ENCODE measurements around the gene ATP5IF1.

The ATP5IF1 gene

DNA sequence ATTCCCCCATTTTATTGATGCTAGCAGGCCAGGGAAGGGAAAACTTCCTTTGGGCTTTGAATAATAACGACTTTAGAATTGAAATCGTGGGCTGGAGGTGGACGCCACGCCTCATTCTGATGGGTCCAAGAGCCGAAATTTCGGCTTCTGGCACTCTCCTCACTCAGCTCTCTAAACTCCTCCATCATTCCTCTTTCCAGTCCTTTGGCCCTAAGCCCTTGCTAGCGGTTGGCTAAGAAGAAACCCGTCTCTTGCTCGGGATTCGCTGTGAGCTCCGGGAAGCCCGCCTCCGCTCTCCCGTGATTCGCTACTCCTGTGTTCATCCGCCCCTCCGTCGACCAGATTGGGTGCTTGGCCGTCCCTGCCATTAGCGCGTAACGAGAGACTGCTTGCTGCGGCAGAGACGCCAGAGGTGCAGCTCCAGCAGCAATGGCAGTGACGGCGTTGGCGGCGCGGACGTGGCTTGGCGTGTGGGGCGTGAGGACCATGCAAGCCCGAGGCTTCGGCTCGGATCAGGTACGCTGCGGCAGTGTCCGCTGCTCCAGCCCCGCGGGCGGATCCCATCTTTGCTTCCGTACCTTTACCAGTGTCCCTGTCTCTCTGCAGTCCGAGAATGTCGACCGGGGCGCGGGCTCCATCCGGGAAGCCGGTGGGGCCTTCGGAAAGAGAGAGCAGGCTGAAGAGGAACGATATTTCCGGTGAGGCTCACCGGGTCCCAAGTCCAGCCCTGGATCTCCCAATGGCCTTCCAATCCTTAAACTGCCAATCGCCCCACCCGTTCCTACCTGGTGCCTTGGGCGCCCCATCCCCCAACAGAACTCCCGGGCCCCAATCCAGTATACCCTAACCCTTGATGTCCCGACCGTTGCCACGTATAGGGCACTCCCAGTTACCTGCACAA is at the start of gene ATP5IF1:
TSS of gene ATP5IF1 (plus strand) at position 370 of the 901 bp plus-strand sequence. CDS start at position 430, 60 bp downstream.
- DNase-seq (ENCODE audit: low read depth) = peak; percentile 96

DNA sequence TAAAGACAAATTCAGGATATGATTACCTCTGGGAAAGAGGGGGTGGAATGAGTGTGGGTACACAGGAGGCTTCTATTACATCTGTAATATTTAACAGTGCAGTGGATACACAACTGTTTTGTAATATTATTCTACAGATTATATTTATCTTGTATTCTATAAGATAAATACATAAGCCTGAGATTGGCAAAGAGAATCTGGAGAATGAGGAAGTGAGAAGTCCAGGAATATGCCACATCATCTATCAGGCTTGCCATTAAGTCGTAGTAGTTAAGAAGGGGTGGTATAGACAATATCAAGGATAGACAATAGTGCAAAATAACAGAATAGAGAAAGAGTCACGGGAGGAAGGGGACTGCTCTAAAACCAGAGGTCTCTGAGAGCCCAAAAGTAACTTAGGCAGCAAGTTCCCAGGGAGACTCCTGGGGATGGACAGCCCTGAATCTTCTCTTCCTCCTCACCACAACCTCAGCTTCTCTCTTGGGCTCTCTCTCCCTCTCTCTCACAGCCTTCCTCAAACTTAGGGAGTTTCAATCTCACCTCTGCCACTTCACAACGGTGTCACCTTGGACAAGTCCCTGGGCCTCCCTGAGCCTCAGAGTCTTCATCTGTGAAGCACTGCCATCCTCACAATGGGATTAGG is 45.5 kb upstream of the ATP5IF1 start:
- DNase-seq (ENCODE audit: low read depth) = peak; percentile 39

DNA sequence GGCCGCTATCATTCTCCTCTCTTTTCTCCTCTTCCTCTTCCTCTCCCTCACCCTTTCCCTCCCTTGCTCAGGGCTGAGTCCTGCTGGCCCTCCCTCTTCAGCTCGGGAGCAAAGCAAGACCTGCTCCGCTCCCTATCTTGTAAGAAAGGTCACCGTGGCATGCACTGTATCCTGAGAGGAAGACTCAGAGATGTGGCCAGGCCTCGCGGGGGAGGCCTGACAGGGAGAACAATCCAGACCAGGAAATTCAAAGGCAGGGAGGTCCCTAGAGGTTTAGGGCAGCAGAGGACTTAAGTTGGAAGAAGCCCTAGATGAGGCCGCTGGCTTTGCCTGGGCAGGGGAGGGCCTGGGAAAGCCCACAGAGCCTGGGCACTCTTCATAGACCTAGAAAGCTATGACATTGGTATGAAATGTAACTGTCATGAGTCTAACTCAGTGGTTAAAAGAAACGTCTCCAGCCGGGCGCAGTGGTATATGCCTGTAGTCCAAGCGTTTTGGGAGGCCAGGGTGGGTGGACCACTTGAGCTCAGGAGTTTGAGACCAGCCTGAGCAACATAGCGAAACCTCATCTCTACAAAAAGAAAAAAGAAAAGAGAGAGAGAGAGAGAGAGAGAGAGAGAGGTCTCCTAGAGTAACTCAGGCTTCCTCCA is 44.8 kb upstream of the ATP5IF1 start:
- peak; percentile 47 for DNase-seq (ENCODE audit: low read depth)

DNA sequence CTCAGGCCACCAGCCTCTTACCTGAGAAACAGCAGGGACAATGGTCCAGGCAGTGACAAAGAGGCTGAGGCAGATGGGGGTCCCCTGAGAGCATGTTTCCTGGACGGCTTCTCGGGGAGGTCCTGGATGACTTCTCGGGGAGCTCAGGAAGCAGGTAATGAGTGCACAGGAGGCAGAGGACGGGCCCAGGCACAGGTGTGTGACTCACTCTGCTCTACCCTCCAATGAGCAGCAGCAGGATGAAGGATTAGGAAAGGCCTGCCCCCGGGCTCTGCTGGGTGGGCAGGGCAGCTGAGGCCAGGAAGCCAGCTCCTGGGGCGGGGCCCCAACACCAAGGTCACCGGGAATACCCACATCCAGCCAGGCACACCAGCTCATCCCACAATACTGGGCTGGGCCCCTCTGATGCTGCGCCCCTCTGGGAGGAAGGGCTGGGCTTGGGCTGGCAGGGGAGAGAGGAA is 42.2 kb upstream of the ATP5IF1 start:
- no peak for DNase-seq (ENCODE audit: low read depth)

DNA sequence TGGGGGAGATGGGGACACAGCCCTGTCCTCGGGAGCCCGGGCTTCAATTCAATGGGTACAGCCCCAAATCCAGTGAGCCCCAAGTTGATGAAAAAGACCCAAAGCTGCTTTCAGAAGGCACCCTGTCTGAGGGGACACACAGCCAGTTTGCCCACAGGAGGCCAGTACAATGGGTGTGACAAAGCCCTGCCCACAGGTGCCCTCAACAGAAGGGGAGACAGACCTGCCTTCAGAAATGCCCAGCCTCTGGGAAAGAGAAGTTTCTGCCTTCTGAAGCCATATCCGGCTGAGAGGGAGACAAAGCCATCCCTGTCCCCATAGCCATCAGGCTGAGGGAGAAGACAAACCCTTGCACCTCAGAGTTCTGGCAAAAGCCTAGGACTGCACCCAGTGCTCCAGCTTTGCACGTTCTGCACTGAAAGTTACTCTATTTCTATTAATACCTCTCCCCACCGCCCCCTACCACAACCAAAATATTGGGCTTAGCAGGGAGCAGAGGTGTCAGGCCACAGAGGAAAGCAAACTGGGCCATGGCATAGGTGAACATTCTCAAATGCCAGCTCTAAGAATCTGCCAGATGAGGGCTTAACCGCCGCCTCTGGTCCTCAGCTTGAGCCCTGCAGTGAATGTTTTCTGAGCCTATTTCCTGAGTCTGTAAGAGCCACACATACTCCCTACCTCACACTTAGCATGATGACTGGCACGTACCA is 41.4 kb upstream of the ATP5IF1 start:
- DNase-seq (ENCODE audit: low read depth) = no peak

DNA sequence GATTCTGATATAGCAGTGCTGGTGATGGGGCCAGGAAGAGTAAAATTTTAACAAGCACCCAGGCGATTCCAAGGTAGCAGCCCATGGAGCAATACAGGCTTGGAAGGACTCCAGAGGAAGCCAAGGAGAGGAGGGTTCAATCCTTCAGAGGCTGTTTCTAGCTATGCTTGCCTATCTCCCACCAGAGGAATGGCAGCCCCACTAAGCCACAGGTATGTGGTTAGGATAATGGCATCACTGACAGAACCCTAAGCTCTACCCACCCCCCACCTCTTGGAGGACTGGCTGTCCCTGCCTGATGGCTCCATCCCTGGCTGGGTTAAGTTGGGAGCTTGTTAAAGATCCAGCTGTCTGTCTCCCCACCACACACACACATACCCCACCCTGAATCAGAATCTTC is 40.1 kb upstream of the ATP5IF1 start:
- peak; percentile 51 for DNase-seq (ENCODE audit: low read depth)

DNA sequence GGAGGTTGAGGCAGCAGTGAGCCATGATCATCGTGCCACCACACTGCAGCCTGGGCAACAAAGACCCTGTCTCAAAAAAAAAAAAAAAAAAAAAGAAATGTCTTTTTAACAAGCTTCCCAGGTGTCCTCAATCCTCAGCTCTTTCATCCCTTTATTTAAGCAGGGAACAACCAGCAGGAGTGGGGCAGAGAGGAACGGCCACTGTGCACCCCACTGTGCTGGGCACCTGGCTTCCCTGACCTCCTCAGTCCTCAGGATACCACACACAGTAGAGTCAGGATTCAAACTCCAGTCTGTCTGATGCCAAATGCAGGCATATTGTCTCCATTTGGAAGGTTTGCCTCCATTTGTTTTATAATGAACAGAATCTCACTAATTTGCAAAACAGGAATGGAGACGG is 39.6 kb upstream of the ATP5IF1 start:
- DNase-seq (ENCODE audit: low read depth) = no peak

DNA sequence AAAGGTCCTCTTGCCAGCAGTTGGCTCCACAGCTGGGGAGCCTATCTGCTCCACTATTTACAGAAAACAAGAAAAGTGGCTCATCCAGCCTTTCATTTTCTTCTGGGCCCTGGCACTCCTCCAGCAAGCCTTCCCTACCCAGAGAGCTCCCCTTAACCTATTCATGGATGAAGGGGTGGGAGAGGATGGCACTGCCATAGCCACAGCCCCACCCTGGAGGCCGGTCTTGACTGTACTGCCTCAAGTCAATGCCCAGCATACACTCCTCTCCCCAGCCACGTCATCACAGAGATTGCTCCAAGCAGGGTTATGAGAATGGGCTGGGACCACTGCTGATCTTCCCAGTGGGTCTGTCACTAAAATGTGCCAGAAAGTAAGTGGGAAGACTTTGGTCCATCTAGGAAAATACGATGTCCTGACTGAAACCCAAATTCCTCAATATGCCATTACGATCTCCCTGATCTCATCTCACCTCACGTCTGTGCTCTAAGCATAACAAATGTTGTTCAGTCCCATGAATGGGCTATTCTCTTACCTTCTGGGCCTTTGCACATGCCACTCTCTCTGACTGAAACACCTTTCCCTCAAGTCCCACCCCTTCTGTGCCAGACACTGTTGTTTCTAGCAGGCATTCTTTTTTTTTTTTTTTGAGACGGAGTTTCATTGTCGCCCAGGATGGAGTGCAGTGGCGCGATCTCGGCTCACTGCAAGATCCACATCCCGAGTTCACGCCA is 38.1 kb upstream of the ATP5IF1 start:
- no peak for DNase-seq (ENCODE audit: low read depth)

DNA sequence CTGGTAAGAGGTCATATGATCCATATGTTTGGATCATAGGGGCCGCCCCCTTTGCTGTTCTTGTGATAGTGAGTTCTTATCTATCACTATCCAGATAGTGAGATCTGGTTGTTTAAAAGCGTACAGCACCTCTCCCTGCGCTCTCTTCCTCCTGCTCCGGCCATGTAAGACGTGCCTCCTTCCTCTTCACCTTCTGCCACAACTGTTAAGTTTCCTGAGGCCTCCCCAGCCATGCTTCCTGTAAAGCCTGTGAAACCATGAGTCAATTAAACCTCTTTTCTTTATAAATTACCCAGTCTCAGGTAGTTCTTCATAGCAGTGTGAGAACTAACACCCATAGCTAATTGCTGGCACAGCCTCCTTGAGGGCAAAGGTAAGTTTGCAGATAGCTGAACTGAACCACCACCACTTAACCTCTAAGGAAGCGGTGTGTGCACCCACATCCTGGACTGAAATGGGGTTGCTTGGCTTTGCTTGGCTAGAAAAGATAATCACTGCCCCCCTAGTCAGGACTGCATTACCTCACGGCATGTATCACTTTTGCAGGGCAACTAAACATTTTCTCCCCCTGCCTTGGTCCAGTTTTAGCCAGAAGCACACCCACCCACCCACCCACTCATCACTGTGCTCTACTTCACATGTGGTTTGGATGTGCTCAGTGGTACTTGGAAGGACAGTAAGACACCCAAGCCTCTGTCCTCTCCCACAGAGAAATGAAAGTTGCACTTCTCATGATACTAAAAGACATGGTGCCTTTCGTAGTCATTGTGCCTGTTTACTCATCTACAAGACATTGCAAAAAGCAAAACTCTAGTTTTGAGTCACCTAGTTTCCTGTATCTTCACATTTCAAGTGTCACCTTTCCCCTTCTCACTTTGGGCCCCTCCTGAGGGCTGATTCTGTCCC is 36.3 kb upstream of the ATP5IF1 start:
- no peak for DNase-seq (ENCODE audit: low read depth)

DNA sequence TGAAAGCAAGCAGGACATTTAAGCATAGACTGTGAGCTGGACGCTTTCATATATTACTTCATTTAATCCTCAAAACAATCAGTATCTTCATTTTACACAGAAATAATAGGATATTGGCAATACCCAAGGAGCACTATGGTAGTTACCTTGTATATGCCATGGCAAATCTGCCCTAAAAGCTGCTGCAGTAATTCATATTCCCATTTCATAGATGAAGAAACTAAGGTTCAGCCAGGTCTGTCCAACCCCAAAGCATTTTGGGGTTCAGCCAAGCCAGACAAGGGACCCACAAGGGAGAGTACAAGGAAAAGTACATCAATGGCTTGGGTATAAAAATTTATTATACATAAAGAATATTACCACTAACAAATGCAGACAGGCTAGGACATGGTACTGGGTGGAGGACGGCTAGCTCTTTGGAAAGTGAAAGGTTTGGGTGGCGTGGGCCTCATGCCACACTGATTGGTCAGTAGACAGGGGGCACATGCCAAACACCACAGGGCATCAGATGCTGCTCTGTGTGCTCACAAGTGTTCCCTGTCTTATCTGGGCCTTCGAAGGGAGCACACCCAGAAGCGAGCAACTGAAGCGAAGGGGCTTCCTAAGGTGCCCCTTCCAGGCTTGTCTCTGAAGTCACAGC is 35.6 kb upstream of the ATP5IF1 start:
- no peak for DNase-seq (ENCODE audit: low read depth)

DNA sequence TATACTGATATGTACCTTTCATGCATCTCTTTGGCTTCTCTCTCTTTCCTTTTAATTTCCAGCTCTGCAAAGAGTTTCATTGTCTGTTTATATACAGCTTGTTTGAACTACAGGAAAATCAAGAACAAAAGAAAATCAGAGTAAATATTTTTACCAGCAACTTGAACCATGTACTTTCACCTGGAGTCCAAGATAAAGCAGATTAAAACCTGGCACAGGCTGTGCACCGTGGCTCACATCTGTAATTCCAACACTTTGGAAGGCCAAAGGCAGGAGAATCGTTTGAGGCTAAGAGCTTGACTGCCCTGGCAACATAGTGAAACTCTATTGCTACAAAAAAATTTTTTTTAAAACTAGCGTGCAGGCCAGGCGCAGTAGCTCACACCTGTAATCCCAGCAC is 30.7 kb upstream of the ATP5IF1 start:
- no peak for DNase-seq (ENCODE audit: low read depth)

DNA sequence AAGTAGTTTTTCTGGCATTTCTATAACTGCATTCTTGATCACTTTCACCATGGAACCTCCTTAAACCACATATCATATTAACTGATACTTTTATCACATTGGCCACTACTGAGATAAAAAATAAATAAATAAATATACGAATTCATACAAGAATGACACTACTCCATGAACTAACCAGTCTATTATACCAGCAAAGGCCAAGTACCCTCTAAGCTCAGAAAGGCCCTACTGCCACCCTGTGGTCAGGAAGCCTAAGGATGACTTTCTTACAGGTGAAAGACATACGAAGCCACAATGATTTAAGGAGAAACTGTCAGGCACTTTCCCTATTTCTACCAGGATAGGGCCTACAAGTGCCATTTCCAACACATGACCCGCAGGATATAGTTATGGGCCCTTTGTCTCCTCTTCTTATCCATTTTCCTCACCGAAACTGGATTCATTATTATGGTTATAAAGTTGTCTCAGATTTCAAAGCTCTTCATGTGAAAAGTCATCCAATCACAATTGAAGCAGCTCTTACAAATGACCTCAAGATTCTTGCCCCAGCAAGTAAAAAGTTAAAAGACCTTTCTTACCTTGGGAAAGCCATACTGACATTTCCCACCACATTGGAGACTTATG is 27.0 kb upstream of the ATP5IF1 start:
- peak; percentile 76 for DNase-seq (ENCODE audit: low read depth)

DNA sequence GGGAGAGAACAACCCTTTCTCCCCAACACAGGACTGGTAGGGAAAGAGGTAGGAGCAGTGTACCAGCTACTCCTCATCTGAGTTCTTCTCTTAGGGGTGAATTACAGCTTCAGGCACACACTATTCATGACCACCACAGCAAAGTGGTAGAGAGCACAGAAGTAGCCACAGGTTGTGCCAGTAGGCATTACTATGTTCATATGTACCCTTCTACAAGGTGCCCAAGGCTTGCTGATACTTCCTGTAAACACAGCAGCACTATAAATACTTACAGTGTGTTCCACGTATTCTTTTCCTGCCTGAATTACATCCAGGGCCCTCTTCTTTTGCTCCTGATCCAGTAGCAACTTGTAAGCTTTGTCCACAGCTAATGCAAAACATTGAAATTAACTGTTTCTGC is 26.2 kb upstream of the ATP5IF1 start:
- no peak for DNase-seq (ENCODE audit: low read depth)

DNA sequence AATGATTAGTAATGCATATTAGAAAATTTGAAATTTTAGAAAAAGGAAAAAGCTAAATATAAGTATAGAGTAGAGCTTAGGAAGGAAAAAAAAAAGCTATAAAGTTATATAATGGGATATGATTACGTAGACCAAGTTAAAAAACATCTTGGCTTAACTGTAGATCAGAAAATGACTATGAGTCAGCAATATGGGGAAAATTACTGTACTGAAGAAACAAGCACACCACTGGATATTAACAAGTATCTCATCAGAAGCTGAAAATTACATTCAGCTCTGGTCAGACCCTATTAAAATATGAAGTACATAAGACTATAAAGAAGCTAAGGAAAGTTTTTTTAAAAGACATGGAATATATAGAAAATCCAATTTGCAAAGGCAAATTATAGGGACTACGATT is 22.6 kb upstream of the ATP5IF1 start:
- no peak for DNase-seq (ENCODE audit: low read depth)

DNA sequence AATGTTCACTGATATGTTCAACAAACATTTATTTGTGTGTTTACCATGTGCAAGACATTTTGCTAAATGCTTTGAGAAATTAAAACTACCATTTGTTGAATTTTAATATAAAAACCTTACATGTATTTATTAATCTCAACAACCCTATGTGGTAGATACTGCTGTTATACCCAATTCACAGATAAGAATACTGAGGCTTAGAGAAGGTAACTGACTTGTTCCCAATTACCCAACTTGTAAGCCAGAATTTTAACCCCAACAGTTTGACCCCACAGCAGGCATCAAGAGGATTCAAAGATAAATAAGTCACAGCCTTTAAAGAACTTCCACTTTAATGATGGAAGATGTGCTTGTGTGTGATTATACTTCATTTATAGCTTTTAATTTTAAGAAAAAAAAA is 6.8 kb upstream of the ATP5IF1 start:
- no peak for DNase-seq (ENCODE audit: low read depth)

DNA sequence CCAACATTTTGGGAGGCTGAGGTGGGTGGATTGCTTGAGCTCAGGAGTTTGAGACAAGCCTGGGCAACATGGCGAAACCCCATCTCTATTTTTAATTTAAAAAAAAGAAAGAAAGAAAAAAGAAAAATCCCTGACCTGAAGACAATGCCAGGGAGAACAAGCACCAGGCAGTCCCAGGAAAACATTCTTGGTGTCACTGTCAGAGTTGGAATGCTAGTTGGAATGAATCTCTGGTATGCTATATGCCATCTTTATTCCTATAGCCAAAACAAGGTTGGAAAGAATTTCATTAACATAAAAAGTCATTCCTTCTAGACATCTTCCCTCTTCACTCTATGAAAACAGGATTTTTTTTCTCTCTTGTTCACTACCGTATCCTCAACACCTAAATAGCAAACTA is 5.9 kb upstream of the ATP5IF1 start:
- DNase-seq (ENCODE audit: low read depth) = no peak

DNA sequence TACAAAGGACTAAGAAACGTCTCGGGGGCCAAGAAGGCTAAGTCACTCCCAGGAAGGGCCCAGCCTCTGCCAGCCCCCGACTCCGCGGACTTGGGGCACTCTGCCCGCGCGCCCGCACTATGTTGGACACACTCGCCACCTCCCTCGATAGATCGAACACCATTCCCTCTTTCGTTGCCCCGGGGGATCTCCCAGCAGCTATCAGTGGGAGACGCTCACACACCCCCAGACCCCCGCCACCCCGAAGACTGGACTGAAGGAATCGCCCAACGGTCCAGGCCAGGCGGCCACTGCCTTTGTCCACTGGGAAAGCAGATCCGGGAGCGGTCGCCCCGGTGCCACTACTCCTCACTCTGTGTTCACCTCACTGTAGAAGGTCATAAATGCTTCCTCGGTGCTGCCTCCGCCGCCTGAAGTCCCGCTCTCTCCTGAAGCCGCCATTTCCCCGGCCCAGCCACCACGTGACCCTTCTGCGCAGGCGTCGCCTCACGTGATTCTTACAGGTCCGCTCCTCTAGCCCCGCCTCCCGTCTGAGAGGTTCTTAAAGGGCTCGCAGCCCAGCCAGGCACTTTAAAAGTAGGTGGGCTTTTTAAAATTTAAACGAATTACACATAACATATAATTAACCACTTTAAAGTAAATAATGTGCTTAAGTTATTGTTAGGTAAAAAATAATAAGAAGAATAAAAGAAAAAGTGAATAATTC is 3.2 kb upstream of the ATP5IF1 start, which contains the start of gene DNAJC8:
TSS of gene DNAJC8 (minus strand) at position 472 of the 706 bp plus-strand sequence. CDS start at position 441, 31 bp downstream.
- DNase-seq (ENCODE audit: low read depth) = peak; percentile 87

DNA sequence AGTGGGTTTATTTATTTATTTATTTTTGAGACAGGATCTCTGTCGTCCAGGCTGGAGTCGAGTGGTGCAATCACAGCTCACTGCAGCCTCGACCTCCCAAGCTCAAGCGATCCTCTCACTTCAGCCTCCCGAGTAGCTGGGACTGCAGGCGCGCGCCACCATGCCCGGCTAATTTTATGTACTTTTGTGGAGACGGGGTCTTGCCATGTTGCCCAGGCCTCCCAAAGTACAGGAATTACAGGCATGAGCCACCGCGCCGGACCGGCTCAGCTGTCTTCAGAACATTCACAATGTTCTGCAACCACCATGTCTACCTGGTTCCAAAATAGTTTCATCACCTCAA is 2.7 kb upstream of the ATP5IF1 start:
- DNase-seq (ENCODE audit: low read depth) = no peak
